Measurements from ENCODE around the gene FLNB.

Gene FLNB

GRCh38 chr3:58106061-58106460 lies 97.8 kb downstream of the FLNB start:
- DNase-seq (ENCODE audit: low read depth in 2 of 2), result no peak

DNA sequence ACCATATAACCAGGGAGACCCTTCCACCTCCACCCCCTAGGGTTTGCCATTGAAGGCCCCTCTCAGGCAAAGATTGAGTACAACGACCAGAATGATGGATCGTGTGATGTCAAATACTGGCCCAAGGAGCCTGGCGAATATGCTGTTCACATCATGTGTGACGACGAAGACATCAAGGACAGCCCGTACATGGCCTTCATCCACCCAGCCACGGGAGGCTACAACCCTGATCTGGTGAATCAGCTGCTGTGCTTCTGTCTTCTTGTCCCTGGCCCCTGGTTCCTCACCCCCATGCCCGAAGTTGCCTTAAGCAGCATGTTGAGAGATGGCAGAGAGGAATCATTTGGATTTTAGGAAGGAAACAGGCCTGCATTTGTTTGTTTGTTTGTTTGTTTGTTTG lies 98.4 kb downstream of the FLNB start:
- DNase-seq (ENCODE audit: low read depth in 2 of 2), result no peak

DNA sequence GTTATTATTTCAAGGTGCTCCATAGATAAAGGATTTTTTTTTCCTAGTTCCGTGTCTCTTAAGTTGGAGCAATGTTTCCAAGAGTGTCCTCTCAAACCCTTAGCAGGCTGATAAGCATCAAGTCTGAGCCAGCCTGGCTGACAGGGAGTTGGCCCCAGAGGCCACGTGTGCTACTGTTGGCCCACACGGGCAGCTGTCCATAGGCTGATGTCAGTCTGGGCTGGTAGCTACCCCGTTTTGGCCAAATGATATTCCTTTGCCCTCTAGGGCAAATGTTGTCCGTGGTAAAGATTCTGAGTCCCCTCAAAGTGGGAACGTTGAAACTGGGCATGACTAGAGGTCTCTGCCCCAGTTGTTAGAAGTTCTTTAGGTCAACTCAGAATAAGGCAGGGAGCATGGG lies 99.4 kb downstream of the FLNB start:
- no peak for DNase-seq (ENCODE audit: low read depth in 2 of 2)

DNA sequence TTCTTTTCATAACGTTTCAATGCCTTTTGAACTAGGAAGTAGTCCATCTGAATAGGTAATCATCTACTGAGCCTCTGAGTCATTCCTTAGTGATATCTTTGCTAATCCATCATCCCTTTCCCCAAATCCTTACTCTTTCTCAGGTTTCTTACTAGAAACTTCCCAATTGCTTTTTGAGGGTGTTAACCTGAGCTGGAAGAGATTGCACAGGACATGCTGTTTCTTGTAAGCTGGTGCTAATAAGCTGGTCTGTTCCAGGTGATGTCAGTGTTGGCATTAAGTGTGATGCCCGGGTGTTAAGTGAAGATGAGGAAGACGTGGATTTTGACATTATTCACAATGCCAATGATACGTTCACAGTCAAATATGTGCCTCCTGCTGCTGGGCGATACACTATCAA lies 101.5 kb downstream of the FLNB start:
- DNase-seq (ENCODE audit: low read depth in 2 of 2), result no peak

GRCh38 chr3:58111513-58112184 lies 103.4 kb downstream of the FLNB start:
- no peak for DNase-seq (ENCODE audit: low read depth in 2 of 2)

DNA sequence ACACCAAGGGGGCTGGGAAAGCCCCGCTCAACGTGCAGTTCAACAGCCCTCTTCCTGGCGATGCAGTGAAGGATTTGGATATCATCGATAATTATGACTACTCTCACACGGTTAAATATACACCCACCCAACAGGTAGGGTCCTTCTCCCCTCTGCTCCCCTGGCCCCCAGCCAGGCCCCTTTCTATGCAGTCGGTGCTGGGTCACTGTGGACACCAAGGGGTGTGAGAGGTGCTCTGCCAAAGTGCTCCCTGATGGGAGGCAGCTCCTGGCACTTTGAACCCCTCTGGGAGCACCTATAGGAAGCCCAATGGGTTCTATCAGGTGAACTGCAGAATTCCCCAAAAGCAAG lies 103.9 kb downstream of the FLNB start:
- DNase-seq (ENCODE audit: low read depth in 2 of 2), result no peak

GRCh38 chr3:58115175-58115574 lies 107.0 kb downstream of the FLNB start:
- DNase-seq (ENCODE audit: low read depth in 2 of 2), result no peak

GRCh38 chr3:58116161-58116955 lies 108.1 kb downstream of the FLNB start:
- DNase-seq (ENCODE audit: low read depth in 2 of 2), result peak; percentile 48 to 51

DNA sequence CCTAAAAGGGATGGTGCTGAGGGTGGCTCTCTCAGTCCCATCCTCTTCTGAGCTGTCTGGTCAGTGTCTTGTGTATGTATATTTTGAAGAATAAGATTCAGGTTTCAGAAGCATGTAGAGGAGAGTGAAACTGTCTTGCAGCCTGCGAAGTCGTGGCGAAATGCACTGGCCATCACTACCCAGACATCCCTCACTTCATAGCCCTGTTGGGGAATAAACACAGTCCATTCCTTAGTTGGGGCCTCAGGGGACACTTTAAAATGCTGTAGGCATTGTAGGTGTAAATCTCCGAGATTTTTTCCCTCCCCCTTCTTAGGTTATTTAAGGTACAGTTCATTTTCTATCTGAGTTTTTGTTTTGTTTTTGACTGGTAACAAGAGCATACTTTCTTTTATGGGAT lies 108.8 kb downstream of the FLNB start:
- DNase-seq (ENCODE audit: low read depth in 2 of 2), result no peak

DNA sequence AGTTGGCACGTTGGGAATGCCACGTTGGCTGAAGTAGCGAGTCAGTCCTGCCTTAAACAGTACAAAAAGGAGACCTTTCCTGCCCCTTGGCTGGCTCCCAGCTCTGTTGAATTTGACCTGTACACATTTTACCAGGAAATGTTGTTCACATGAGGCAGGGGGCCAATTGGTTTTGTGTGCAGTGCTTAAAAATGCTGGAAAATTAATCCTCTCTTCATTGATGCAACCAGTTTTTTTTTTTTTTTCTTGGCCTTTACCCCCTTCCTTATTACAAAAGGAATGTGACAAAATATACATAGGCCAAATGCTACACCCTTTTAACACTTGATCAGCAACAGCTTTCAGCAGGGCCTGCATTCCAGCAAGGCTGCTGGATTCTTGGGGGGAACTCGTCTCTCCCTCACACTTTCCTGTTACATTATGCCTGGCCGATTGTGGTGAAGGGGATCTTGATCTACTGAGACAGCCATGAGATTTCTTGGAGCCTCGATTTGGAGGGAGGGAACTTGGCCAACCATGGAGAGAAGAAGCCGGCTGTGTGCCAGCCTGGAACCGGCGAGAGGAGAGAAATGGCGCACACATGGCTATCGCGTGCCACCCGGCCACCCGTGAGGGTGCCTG lies 109.4 kb downstream of the FLNB start:
- no peak for DNase-seq (ENCODE audit: low read depth in 2 of 2)

DNA sequence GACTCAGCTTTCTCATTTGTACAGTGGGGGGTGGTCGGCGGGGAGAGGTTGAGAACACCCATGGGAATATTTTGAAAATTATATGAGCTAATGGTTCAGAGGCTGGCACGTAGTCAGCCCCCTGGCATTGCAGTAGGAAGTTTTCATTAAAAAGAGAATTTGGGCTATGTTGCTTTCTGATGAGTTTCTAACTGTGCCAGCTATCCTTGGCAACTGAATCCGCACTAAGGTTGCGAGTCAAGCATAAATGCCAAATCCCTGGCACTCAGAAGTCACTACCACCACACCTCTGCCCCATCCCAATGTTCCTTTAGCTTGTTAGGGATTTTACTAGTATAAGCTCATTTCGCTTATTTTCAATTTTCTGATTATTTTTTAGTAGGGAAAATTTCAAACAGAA lies 111.0 kb downstream of the FLNB start:
- DNase-seq (ENCODE audit: low read depth in 2 of 2), result no peak

GRCh38 chr3:58120075-58120812 lies 112.0 kb downstream of the FLNB start:
- no peak for DNase-seq (ENCODE audit: low read depth in 2 of 2)

DNA sequence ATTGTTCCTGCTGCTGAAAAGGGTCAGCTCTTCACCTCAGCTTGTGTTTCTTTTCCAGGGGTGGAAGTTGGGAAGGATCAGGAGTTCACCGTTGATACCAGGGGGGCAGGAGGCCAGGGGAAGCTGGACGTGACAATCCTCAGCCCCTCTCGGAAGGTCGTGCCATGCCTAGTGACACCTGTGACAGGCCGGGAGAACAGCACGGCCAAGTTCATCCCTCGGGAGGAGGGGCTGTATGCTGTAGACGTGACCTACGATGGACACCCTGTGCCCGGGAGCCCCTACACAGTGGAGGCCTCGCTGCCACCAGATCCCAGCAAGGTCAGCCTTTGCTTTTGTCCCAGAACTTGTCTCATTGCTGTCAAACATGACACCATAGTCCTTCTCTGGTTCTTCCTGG lies 113.0 kb downstream of the FLNB start:
- no peak for DNase-seq (ENCODE audit: low read depth in 2 of 2)

GRCh38 chr3:58122936-58123700 lies 114.9 kb downstream of the FLNB start:
- DNase-seq (ENCODE audit: low read depth in 2 of 2), result no peak

GRCh38 chr3:58124387-58124786 lies 116.2 kb downstream of the FLNB start:
- no peak for DNase-seq (ENCODE audit: low read depth in 2 of 2)

DNA sequence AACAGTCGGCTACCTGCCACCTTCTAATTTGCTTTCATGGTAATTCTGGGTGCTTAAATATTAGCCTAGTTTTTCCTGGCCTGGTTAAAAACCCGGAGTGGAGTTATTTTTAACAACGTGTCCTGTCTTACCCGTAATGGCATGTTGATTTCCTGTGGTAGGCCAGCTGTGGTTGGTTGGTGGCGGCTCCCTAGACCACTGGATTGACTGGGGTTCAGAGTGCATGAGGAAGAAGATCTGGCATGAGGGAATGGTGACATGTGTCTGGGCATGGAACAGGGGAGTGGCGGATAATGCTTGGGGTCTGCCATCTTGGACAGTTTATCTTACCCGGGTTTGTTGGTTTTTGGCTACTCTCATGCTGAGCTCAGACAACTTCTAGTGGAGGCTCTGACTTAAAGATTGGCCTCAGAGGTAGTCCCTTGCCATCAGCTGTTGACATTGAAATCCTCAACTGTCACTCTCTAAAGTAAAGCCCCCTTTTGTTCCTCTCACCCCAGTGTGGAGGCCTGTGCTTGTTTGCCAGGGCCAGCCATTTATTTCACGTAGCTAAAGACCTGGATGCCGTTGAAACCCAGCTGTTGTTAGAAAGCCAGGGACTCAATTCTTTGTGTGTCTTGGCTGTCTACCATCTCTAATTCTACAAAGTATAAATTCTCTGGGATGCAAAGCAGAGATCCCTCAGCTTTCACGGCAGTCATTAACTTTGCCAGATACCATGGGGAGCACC lies 121.0 kb downstream of the FLNB start:
- DNase-seq (ENCODE audit: low read depth in 2 of 2), result no peak

GRCh38 chr3:58130591-58130990 lies 122.4 kb downstream of the FLNB start:
- no peak for DNase-seq (ENCODE audit: low read depth in 2 of 2)

GRCh38 chr3:58131101-58131825 lies 123.0 kb downstream of the FLNB start:
- no peak for DNase-seq (ENCODE audit: low read depth in 2 of 2)

- no peak for DNase-seq (ENCODE audit: low read depth in 2 of 2)
Observed at GRCh38 chr3:58132850-58133249, 124.6 kb downstream of the FLNB start.

DNA sequence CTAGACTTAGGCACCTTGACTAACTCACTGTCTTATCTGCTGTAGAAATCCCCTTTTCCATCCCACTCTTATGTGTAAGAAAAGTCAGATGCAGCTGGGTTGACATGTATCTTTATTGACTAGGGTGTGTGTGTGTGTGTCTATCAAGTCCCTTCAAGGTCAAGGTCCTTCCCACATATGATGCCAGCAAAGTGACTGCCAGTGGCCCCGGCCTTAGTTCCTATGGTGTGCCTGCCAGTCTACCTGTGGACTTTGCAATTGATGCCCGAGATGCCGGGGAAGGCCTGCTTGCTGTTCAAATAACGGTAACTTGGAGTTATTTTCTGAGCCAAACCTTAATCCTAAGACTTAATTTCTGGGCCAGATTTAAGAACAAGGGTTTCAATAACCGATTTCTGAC lies 126.2 kb downstream of the FLNB start:
- DNase-seq (ENCODE audit: low read depth in 2 of 2), result no peak

Measured in stimulated activated CD8-positive, alpha-beta memory T cell treated with anti-CD3 and anti-CD28 coated beads, Interleukin-7, amount 100 ng/mL, for 4 hours (primary cell).